ENCODE measurements around the gene LRRC4C.
"Not testable (repeated sequence)": the region's sequence is repeated elsewhere in the genome, so short reads cannot be mapped to it uniquely, and the experiment has no call there.

Gene LRRC4C

DNA sequence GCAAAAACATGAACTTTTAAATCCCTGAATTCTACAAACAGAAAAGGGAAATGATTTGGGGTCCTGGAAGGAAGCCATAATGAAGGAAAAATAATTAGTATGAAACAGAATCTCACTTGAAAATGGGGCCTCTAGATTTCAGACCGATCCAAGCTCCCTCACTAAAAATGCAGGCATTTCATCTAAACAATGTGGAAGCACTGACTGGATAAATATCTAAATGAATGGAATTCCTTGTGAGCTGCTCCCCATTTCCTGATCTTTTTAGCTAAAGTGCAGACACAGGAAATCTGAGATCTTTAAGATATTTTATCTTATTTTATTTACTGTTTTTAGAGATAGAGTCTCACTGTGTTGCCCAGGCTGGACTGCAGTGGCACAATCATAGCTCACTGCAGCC is 1255.8 kb downstream of the LRRC4C start:
- no peak for DNase-seq

DNA sequence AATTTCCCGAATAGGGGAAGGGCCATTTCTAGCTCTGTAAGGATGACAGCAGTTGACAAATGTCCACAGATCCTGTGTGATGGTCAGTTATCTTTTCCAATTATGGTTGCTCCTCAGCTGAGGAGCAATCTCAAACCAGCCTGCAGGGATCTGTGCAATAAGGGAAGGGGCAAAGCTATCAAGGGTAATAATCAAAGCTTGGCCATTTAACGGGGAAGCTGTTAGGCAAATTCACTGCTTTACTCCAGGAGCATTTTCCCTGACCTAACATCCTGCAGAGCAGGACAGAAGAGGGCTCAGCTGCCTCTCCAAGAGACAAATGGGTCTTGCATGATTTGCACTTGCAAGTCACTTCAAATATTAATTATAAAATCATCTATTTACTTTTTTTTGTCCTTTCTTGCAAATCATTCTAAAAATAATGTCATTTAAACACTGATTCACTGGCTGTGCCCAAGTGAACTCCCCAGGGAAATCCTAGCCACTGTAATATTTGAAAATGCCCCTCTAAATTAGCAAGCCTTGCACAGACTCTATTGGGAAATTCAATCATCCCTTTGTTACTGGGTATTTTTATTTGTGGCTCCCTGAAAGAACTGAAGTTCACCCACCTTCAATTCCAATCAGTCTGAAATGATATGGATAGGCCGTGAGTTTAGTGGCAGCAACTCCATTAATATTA is 1256.7 kb downstream of the LRRC4C start:
- DNase-seq = no peak

DNA sequence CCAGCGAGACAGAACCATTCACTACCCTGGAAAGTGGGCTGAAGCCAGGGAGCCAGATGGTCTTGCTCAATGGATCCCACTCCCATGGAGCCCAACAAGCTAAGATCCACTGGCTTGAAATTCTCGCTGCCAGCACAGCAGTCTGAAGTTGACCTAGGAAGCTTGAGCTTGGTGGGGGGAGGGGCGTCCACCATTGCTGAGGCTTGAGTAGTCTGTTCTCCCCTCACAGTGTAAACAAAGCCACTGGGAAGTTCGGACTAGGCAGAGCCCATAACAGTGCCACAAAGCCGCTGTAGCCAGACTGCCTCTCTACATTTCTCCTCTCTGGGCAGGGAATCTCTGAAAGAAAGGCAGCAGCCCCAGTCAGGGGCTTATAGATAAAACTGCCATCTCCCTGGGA is 1266.9 kb downstream of the LRRC4C start:
- DNase-seq = not testable (repeated sequence)

DNA sequence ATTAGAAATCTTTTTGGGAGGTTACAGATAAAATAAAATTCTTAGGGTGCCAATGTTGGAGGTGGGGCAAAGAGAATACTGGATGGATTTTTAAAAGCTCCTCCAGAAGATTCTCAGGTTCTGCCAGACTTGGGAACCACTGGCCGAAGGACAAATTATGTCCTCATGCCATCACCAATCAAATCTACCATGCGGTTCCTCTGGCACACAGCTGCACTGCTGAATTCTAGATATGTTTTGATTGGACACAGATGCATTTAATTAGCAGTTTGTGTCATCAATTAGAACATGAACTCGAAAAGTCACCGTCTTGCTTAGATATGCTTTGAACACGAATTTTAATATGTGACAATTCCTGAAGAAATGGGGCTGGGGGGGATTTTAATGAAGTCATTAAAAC is 1269.2 kb downstream of the LRRC4C start:
- DNase-seq = no peak

DNA sequence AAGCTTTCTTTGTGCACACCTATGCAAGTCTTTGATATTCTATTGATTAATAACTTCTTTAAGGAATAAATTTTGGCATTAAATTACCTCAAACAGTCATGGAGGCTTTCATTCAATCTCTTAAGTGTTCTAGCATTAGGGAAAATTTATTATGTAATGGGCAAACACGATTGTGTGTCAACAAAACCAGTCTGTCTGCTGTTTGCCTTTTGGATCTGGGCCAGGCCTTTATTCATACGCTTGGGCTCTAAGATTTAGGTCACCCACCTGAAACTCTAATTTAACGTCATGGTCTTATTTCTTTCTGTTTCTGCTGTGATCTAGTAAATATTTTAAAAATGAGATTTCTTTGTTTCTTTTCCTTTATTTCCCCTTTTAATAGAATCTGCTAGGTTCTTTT is 1270.6 kb downstream of the LRRC4C start:
- no peak for DNase-seq

DNA sequence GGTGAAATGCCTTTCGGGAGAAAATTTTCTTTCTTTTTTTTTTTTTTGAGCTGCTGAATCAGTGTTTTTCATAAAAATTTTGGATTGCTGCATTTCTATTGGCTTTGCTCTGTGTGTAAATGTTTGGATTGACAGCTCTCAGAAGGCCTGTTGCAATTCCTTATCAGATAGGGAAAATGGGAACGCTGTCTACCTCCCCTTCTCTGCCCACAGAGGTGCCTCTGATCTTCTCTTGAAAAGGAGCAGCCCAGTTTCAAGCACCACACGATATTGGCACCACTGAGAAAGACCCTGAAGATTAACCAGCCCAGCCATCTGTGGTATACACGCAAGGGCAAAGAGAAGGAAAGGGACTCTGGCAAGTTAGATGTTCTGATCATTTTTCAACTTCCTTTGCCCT is 1272.2 kb downstream of the LRRC4C start:
- no peak for DNase-seq

DNA sequence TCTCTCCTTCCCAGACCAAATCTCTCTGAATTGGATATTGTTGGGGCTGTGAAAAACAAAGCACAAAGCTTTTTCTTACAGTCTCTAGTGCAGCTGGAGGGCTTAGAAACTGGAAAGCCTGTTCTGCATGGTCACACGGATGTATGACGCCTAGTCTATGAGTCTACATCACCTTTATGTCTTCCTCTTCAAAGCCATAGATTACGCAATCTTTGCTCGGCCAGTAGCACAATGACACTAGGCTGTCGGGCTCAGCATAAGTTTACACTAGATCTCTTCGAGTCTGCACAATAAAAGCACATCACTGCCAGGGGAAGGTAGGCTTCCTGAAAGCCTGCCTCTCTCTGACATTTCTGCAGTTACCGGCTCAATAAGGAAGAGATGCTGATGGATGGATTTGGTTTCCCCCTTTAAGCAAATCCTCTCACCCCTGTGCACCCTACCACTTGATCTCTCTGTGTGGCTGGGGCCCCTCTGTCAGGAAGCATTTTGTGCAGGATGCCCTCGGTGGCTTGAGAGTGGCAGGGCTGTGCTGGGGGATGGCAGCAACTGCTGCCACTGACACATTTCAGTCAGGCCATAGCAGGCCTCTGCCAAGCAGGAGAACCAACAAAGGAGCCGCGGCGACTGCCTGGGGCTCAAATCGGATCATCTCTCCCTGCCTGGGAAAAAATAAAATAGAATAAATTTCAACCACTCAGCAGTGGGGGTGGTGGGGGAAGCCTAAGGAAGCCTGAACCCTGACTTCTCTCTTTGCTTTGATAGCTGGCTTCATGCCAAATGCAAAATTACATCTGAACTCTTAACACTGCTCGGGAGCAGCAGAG is 1272.8 kb downstream of the LRRC4C start:
- DNase-seq = no peak

DNA sequence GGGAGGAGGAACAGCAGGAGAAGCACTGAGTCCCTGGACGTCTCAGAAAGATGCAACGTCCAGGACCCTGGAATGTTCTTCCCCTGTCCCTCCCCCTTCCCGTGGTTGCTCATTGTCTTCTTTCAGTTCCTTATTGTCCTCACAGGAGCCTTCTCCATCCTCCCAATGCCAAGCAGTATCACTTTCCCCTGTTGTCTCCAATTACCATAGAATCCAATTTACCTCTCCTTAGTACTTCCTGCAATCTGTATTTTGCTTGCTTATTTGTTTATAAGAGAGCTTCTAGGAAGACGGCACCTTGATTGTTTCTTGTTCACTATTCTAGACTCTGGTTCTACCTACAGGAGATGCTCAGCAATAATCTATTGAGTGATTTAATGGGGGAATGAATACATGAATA is 1273.7 kb downstream of the LRRC4C start:
- no peak for DNase-seq

DNA sequence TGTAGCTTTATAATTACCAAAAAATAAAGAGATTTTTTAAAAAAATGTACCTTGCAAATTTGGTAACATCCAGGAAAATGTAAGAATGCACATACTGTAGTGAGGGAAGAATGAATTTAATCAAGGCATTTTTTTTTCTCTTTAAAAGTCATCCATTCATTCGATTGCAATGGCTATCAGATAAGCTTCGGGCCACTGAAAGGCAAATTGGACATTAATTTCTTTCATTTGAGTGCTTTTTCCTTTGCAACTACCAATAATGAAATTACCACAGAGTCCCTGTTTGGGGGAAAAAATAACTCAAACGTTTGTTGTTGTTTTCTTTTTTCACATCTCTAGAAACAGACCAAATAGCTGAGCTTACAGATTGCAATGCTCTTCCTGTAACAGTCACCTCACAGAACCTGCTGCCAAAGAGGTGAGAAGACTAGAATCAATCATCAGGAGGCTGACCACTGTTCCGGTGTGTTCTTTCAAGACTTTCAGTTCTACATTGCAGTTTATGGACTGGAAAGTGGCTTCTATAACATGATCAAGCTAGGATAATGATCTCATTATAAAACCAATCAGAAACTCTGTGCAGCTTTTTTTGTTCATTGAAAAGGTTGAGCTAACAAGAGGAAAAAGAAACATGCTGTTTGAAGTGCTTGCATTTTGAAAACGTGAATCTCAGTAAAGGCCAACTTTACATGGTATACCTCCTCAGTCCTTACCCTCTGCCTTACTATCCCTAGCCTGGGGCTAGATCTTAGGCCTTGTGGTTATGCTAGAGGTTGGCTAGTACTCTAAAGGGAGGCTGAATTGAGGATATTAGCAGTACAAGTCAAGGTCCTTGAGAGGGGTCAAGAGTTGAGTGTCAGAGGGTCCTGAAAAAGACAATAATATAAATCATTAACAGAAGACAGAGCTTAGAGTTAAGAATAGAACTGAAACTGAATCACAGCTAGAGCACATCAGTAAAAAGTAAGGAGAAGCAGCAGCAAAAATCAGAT is 1276.1 kb downstream of the LRRC4C start:
- no peak for DNase-seq

DNA sequence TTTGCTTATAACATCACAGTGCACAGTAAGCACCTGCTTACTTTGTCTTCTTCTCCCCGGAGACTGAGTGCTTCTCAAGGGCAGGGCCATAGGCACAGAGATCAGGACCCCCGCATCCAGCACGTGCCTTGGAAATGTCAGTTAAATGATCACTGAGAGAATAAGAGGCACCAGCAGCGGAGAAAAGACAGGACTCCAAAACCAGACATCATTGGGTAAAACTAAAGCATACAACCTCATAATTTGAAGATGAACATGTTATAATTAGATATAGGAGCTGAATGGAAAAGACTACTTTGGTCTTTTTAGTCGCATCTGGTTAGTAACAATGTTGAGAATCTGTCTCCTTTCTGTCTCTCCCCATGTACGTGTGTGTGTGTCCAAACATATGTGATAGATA is 1279.9 kb downstream of the LRRC4C start:
- no peak for DNase-seq

DNA sequence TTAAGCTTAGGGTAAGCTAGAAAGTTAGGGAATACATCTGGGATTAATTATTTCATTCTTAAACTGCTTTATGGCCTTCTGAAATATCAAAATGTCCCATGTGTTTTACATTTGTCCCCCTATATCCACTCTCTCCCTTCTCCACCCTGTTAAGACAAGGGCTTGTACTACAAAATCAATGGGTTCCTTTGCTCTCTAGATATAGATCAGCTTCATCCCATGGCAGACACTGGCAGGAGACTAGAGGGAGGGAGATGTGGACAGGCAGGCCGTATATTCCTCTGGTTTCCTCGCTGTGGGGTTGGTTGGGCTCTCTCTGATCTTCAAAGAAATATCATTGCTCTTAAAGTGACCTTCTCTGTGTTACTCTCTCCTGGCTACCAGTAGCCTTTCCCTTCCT is 1281.0 kb downstream of the LRRC4C start:
- no peak for DNase-seq

DNA sequence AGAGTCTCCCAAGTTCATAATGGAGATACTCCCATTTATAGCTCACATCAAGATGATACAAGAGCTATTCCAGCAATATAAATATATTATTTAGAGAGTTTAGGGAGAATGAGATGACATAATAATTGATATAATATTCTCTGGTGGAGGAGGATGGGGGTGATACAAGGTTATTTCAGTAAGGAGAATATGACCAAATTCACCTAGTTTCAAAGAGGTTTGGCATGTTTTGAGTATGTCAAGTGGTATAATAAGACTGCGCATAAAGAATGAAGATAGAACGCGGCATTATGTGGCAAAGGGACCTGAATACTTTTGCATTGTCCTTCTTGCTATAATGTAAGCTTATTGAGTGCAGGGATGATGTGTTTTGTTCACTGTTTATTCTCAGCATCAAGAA is 1283.5 kb downstream of the LRRC4C start:
- no peak for DNase-seq

DNA sequence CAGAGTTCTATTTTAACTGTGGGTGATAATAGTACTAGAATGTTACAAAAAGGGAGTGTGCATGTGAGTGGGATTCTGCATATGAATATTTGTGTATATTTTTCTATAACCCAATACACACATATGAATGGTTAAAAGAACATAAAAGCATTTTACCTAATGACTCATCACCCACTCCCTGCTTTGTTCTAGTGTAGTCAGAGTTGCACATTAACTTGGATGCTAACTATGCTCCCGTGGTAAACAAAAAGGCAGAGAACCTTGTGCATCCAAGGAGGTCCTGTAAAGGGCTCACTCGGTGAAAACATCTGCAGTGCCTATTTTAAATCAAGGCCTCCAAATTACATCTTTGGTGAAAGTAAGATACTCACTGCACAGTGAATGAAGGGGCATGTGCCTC is 1289.4 kb downstream of the LRRC4C start:
- no peak for DNase-seq

DNA sequence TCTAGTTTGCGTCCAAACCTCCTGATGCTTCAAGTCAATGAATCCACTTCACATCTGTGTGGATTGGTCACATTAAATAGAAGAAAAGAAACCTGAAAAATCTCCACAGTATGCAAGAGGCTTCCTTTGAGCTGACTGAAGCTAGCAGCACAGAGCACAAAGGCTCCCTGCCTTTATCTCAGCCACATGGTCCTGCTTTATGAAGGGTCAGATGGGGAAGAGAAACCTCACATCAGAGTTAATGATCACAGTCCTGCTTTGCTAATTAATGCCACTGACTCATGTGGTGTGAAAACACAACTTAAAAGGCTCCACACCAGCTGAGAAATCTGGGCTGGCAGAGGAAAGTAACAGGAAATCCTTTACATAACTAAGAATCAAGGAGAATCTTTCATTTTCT is 1291.0 kb downstream of the LRRC4C start:
- no peak for DNase-seq

DNA sequence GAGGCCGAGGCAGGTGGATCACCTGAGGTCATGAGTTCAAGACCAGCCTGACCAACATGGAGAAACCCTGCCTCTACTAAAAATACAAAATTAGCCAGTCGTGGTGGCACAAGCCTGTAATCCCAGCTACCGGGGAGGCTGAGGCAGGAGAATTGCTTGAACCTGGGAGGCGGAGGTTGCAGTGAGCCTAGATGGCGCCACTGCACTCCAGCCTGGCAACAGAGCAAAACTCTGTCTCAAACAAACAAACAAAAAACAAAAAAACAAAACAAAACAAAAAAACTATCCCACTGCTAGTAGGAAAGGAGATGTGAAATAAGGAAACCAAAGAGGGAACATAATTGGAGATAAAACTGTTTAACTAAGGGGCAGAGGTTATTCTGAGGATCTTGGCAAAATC is 1291.6 kb downstream of the LRRC4C start:
- DNase-seq = not testable (repeated sequence)

DNA sequence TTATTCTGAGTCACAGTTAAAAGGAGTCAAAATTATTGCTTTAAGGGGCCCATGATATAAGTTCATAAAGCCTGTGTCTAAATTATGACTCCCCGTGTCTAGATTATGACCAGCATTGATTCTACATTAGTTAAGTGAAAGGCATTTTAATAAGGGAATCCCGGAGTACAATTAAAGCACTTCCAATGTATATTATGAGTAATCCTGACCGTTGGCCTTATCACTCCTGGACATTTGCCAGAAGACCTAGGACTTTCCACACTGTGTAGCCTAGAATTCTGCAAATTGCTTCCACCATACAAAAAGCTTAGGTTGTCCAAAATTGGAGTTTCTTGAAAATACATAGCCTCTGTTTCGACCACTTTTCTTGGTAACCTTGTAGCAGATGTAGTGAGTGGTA is 1292.6 kb downstream of the LRRC4C start:
- DNase-seq = no peak

DNA sequence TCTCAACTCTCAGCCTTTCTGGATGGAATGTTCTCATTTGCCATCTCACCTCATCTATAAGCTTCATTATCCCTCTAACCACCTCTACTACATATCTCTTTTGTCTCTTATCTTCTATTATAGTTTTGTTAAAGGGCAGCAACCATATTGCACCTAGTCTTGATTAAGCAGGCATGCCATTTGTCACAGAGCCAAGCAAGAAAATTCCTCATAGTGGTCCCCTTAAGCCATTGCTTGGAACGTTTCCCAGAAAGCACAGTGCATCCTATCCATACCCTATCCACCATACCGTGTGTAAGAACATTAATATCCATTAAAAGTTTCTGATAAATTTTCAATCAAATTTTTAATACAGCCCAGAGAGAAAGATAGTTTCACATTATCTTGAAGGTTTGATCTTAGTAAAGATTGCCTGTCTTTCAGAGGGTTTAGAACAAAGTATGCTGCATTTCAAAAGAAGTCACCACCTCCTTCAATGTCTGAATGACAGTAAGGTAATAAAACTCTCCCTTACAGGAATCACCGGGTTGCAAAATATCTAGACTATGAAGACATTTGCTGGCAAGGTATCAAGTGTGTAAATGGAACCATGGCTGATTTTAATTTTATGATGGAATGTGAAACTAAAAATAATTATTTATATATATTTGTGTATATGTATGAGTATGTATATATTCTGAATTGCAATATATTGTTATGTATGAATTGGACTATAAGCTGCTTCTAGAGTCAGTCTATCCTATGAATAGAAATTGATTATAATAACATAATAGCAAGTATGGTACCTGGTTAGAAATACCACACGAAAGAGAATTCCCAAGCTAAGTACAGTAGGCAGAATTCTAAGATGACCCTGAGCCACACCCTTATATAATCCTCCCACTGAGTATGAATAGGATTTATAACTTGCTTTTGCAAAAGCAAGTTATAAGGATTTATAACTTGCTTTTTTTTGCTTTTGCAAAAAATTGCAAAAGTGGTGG is 1296.3 kb downstream of the LRRC4C start:
- DNase-seq = no peak

DNA sequence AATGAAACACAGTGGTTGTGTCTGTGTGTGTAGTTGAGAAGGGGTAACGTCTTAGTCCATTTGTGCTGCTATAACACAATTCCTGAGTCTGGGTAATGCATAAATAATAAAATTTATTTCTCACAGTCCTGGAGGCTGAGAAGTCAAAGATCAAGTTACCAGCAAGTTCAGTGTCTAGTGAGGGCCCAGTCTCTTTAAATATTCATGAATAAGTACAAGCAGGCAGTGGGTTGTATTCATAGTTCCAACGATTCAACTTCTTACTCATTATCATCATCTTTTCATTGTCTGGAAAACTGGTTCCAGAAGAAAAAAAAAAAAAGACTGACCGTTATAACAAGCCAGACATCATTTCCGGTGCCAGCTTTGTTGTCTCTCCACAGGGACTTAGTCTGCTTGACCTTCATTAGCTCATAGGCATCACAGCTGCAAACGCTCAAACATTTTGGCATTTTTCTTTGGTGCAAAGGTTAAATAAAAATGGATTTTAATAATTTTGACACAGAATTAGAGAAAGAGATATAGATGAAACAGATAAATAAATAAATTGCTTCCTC is 1297.5 kb downstream of the LRRC4C start:
- DNase-seq = no peak

DNA sequence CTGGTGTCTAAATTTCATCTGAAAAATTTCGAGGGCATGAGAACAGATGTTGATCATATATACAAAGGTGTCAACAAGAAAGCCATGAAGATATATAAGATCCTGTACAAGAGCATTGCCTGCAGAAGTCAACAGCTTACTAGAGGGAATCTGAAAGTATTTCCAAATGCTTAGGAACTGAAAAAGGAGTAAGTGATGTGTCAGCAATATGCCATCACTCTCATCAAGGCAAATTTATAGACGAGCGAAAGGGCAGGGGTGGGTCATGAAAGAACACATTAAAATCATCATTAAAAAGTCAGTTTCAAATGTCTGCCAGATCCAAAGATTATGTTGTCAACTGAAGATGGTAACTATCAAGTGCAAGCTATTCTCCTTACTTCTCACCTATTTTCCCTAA is 1299.0 kb downstream of the LRRC4C start:
- no peak for DNase-seq

DNA sequence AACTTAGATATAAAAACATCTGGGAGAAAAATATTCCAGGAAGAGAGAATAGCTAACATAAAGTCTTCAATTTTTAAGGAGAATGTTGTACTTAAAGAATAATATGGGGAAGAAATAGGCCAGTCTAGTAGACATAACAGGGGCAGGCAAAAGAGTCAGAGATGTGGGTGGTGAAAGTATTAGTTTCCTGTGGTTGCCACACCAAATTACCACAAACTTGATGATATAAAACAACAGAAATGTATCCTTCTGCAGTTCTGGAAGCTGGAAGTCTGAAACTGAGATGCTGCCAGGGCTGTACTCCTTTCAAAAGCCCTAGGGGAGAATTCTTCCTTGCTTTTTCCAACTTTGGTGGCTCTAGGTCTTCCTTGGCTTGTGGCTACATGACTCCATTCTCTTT is 1309.7 kb downstream of the LRRC4C start:
- DNase-seq = no peak

DNA sequence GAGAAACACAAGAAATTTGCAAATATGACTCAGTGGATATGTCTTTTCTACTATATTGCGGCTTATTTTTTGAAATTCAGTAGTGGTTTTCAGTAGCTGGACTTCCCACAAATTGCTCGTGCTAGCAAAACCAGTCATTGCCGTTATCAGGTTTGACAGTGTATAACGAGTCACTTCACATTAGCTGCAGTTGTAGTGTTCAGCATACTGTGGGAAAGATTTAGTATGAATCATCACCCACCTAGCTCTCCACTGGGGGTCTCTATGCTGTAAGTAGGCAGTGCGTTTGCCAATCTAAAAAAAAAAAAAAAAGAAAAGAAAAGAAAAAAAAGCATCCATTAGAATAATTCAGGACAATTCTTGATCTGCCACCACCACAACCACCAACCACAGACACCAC is 1318.9 kb downstream of the LRRC4C start:
- no peak for DNase-seq

DNA sequence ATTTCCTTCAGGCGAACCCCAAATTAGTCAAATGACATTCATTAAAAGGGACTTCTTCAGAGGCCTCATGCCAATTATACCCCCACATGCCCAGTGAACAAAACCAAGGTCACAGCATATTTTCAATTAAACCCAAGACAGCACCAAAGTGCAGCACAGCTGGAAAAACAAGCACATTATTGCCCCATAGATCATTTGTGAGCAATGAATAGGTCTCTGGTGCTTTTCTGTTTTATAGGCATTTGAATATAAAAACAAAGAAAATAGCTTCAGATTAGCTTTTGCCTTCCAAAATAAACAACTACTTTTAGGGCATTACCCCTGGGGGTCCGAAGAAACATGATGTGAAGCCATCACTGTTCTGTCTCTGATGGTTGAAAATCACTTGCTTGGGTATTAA is 1319.9 kb downstream of the LRRC4C start:
- no peak for DNase-seq

Measured in stimulated activated CD8-positive, alpha-beta memory T cell treated with anti-CD3 and anti-CD28 coated beads, Interleukin-4, amount 100 ng/mL, for 48 hours (primary cell).